NCI-H2196 treated with DMSO at 0.1 percent for 48 hours (cell line): ENCODE data around the gene LRRC75B.
"Not testable (repeated sequence)": the region's sequence is repeated elsewhere in the genome, so short reads cannot be mapped to it uniquely, and the experiment has no call there.

Source experiments
- DNase-seq: peaks from one replicate; lab custom pipeline; 2025; ENCODE audit not compliant: unreplicated experiment; lab: John Stamatoyannopoulos, UW

LRRC75B gene

DNA sequence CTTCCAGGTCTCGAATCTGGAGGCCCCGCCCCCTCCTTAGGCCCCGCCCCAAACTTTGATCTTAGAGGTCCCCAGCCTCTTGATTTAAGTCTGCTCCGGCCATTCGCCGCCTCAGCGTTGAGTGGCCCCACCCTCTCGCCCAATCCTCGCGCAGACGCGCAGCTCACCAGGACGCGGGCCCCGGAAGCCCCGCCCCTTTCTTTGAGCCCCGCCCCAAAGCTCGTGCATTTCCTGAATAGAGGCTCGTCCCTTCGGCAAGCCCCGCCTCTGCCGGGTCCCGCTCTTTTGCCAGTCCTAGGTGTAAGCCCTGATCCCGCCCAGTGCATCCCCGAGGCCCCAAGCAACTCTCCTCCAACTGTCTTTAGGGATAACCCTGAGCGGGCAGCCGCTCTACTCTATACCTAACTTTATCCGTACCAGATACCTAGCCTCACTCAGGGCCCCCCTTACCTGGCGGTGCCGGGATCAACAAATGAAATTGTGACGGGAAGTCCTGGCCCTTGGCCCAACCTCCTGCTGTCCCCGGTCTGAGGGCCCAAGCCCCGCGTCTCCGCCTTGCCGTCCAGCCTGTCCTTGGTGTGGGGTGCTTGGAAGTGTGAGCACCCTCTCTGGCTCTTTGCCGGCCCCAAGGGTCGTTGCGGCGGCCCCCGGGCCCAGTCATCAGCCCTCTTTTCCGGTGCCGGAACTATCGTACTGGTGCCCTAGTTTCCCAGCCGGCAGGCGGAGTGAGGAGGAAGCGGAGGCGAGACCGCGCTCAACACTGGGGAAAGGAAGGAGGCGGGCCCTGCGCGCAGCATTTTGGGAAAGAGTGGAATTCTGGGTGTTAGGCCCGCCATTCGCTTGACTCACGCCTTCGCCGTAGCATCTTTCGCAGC lies 37.5 kb downstream of the LRRC75B start, which contains the start of gene SNRPD3:
Gene SNRPD3 (plus strand): TSS at position 835 of the 875 bp plus-strand sequence. CDS start 1,676 bp downstream, outside the sequence.
- DNase-seq = peak; percentile 79

DNA sequence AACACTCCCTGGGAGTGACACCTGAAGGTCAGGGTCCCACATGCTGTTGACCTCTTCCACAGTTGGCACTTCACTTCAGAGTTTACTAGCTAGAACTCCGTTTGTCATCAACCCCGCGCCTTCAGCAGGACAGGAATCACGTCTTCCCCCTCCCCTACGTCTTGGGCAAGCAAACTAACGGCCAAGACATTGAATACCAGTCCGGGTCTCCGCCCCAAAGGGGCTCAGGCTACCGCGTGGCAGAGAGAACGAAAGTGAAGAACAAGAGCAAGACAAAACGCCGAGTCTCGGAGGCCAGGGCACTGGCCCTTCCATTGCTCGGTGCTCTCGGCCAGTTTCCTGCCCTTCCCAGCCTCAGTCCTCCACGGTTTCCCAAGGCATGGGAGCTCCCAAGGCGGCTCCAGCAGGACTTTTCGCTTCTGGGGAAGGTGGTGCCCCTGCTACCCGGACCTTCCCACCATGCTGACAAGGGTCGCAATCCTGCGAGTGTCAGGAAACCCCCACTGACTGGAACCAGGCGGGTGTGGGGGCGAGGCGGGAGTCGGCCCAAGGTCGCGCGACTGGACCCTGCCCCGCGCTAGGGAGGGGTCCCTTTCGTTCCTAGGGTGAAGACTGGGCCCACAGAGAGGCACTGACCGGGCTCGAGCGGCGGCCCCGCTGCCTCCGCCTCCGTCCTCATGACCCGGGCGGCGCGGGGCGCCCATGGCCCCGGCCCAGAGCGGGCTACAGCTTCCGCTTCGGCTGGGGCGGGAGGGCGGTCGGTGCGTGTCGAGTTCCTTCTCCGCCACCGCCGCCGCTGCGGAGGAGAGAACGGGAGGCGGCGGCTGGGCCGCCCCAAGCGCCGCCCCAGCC lies 38.3 kb downstream of the LRRC75B start, which contains the start of gene GUCD1:
Gene GUCD1 (minus strand): TSS at position 826 of the 852 bp plus-strand sequence. CDS start 147 bp downstream, at position 679.
- no peak for DNase-seq

DNA sequence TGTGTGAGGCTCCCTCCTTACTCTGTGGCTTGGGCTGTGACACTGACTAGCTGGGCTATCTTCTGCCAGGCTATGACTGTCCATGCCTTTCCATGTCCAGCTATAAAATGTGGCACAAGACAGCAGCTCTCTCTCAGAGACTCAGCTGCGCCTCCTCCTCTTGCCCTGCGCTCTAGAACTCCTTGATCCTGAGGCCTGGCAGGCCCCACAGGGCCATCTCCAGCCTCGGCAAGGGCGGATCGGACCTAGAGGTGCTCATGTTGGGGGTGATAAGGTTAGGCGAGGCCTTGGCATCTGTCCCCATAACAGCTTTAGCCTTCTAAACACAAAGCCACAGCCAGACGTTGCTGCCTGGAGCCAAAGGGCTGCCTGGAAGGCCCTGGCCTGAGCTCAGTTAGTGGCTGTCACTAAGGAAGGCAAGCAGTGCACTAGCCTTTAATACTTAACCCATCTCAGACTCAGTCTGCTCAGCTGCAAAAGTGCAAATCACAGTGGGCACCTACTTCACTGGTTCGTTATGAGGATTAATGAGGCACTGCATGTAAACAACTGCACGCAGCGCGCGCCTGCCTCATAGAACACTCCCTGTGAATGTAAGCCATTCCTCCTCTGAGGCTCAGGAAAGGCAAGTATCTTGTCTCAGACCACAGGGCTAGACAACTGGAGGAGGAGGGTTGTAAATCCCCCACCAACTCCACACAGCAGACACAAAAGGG lies 39.1 kb downstream of the LRRC75B start:
- no peak for DNase-seq

DNA sequence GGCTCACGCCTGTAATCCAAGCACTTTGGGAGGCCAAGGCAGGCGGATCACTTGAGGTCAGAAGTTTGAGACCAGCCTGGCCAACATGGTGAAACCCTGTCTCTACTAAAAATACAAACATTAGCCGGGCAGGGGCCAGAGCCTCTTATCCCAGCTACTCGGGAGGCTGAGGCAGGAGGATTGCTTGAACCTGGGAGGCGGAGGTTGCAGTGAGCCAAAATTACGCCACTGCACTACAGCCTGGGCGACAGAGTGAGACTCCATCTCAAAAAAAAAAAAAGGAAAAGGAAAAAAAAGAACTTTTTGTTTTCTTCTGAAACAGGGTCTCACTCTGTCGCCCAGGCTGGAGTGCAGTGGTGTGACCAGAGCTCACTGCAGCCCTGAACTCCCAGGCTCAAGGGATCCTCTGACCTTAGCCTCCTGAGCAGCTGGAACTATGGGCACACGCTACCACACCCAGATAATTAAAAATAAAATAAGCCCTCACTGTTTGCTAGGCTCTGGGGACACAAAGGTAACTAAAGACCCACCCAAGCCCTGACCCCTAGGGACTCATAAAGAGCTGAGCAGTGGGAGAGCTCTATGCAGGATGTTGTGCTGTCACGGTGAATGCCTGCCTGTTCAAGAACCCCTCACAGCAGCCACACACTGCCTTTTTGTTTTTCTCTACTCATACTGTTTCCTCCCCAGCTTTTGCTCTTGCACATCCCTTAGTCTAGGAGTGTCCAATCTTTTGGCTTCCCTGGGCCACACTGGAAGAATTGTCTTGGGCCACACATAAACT lies 40.2 kb downstream of the LRRC75B start:
- DNase-seq = not testable (repeated sequence)

DNA sequence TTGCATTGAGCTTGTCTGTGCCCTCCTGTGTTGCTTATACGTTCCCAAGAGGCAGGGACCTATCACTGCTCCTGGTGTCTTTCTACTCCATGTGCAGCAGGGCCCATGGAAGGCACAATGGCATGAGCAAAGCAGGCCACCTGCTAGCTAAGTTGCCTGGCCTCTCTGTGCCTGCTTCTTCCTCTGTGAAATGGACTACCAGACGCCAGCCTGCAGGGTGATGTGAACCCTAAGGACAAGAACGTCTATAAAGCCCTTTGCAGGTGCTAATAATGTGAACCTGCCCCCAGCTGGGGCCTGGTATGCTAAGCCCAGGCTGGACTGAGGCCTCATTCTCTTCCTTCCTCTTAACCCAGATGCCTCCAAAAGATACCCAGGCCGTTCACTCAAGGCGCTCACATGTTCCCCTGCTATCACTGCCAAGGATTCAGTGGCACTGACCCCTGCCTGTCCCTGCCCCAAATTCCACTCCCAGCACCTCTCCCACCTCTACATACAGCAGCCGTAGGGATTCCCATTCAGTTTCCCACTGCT lies 41.9 kb downstream of the LRRC75B start:
- no peak for DNase-seq

DNA sequence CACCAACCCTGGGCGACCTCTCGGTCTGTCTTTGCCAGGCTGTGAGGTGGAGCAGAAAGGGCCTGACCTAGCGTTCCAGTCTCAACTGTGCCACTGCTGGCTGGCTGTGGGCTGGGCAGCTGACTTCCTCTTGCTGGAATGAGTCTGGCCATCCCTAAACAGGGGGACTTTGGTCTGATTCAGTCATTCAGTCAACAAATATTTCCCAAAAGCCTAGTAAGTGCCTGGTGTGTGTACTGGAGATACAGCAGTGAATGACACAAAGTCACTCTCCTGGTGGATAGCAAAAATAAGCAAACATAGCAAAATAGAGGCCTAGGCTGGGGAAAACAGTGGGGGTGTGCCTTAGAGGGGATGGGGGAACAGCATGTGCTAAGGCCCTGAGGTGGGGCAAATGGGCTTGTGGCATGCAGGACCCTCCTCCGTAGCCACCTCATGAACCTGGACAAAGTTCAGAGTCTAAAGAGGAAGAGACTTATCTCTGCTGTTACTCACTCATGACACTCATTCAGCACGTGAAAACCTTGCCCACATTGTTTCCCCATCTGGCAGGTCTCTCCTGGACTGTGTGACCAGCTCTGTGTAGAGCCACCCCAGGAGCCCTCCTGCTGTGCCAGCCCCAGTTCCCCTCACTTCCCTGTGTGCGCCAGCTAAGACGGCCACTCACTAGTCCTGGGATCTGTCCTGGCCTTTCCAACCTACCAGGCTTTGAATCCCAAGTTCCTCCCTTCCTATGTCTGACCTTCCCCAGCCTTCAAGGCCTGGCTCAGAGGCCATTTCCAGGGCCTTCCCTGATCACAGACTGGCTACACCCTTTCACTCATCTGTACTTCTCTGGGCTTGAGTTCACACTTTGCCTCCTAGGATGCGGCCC lies 42.6 kb downstream of the LRRC75B start:
- DNase-seq = no peak

DNA sequence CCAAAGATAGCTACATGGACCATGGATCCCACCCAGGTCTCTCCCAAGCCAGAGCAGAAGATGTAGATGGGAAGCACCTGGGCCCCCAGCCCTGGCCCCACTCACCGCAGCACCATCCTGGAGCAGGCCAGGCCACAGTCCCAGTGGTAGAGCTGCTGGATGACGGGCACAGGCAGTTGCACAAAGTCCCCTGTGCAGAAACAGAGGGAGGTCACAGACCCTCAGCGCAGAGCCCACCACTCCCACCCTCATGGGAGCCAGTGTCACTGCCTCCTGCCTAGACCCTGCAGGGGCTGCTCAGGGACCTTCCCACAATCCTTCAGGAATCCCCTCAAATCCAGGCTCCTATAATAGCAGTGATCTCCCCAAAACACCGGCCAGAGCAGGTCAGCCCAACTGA lies 44.1 kb downstream of the LRRC75B start:
- no peak for DNase-seq

DNA sequence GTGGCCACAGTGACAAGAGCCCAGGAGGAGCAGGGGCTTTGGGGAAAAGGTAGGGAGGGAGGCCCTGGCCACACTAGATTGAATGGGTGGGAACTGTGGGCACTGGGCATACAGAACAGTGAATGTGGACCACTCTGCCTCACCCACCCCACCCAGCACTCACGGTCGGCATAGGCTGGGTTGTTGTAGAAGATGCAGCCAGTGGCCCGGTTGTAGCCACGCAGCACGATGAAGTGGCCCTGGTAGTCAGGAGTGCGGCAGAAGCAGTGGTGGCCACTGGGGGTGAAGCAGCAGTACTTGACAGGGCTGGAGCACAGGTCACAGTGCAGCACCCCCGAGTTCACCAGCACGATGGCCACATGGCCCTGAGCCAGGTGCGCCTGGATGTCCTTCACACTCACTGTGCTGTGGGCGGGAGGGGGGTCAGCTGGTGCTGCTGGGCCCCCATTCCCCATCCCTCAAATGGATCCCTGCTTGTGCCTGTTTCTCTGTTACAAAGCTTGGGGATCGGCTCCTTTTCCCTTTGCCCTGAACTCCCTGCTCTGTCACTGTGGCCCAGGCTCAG lies 49.1 kb downstream of the LRRC75B start:
- DNase-seq = no peak

DNA sequence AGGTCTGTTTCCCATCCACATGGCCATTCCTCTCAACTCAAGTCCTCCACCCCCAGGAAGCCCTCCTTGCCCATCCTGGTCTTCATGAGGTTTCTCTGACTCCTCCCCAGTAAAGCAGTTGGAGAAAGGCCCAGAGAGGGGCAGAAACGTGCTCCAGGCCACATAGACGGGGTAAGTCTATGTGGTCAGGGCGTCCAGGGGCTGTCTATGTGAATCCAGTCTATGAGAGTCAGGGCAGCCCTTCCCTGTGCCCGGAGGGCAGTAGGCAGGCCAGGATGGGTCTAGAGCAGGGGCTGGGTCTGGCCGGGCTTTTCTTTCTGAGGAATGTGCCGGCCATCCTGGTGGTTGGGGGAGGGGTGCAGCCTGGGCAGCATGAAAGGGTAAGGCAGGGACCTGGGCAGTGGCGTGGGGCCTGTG lies 49.7 kb downstream of the LRRC75B start:
- DNase-seq = no peak

DNA sequence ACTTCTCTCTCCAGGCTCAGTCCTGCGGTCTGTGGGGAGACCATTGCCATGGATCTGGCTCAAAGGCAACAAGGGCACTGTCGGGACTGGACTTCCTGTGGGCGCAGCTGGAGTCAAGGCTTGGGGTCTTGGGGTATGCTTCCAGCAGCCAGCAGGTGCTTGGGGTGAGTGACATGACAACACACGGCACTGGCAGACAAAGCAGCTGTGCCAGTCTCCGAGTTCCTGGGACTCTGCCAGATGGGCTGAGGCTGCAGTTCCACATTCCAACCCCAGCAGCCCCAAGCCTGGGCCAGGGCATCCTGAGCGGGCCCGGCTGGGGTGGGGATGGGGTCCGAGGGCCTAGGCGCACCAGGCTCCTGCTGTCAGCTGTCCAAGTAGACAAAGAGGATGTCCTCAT lies 50.2 kb downstream of the LRRC75B start:
- no peak for DNase-seq

DNA sequence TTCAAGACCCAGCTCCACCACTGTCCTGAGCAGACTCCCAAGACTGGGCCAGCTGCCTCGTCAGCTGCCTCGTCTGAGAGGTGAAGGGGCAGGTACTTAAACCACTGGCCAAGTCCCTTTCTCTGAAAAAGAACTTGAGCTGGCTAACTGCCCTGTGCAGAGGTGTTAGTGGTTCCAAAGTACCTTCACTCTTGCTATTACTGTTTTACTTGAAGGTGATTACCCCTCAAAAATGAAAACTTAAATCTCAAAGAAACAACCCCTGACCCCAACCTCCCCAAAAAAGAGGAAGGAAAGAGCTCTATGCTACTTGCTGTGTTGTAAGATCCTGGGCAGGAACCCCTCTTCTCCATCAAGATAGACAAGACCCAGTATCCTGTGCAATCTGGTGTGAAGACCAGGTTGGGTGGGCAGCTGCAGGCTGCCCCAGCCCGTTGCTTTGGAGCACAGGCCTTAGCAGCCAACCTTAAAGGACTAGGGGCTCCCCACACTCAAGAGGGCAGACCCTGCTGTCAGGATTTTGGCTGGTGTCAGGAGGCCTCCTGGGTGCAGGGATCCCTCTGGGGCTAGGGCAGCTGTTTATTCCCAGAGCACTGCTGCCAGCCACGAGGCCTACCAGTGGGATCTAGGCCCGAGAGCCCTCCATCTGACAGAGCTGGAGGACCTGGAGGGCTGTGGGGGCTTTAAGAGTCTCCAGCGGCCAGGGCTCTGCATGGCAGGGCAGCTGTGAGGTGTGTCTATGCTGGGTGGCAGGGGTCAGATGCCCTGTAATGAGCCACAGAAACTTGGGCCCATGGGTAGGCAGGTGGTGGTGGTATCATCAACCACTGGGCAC lies 51.0 kb downstream of the LRRC75B start:
- no peak for DNase-seq

DNA sequence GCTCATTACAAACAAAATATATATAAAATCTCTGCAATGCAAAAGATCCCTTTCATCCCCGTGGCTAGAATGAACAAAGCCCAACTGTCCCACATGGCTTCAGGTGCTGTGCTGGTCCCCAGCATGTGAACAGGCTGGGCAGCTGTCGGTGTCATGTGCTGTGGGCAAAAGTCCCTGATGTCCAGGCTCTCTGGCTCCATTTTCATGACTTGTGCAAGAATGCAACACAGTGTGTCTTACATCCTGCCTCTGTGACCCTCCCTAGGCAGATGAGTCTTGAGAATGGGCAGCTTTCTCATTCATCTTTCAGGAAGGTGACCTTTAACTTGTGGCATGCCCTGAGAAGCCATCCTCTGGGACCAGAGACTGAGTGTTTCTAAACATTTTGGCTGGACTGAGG lies 52.4 kb downstream of the LRRC75B start:
- DNase-seq = no peak

DNA sequence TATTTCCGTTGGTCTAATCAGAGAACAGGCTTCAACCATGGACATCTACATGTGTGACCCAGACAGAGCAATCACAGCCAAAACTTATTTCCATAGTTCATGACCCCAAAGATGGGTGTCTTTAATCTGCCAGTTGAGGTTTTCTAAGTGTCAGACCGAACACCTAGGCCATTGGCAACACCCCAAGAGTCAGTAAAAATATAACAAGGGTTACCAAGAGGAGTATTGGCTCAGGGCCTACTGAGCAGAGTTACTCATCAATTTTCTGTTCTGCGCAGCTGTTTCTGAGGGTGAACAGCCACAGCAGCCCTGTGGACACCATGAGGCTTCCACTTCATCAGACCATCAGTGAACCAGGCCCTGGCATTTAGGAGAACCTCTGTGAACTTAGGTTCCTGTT lies 56.8 kb downstream of the LRRC75B start:
- DNase-seq = no peak
